ENCODE measurements around the gene PGBD1. TPM values are rescaled to one million over a fixed set of nuclear protein-coding genes. Genes with fewer than 3 reads are reported as not detected.

The PGBD1 gene
- total and polyA plus RNA-seq, 2 of the 13 experiments (the other 11 are each of a cell fraction or from before 2014, with no cell fraction given), result 3.6 to 6.9 TPM

DNA sequence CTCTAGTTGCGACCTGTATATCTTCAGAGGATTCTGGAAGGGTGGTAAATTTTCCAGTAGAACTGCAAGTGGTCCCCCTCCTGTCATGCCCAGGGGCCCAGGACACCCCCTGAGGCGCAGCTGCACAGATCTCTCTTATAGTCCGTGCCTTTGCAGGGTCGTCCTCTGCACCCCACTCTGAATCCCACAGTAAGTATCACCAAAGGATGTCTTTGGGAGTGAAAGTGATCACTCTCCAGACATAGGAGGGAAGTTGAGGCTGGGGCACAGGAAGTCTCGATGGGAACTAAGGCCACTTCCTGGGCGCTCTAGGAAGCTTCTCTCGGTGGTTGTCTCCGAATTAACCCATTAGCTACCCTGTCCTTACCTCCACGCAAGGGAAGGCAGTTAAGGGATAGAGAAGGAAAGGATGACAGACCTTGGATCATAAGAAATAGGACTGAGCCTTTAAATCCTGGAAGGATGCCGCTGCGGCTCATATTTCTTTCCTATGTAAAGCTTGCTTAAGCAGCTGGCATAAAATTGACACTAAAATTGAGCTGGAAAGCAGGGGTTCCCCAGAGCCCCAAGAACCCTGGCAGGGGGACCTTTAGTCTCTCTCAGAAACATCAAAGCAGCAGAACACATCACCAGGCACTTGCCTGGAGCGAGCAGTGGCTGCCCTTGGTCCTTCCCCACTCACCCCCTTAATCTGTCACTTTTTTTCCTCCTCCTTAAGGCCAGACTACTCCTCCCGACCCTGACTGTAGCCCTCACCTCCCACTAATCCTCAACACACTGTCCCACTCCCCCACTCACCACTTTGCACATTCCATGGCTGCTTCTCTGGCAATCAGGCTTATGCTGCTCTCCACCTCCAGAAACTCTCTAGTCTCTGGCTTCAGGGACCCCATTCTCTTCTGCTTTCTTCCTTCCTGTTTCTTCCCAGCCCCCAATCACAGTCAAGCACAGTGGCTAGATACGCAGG lies 29.1 kb upstream of the PGBD1 start, which contains the start of gene ZKSCAN4 (continued):
- TF ChIP-seq TAF1 (CRISPR knock-in tag; IDR thresholded peaks at IDR 0.05) (peak; percentile 85), SKI (IDR thresholded peaks at IDR 0.05; ENCODE audit: partially characterized antibody) (peak; percentile 68), ZEB1 (IDR thresholded peaks at IDR 0.05; ENCODE audit: insufficient replicate concordance, low read depth) (peak; percentile 28), LCORL (IDR thresholded peaks at IDR 0.05) (no peak), LCORL (CRISPR knock-in tag; IDR thresholded peaks at IDR 0.05) (peak; percentile 56; the same call in 1 of the 2 replicates), POLR2G (IDR thresholded peaks at IDR 0.05; ENCODE audit: low read depth, low read length) (peak; percentile 80), SP5 (CRISPR knock-in tag; IDR thresholded peaks at IDR 0.05; ENCODE audit: borderline replicate concordance, low read depth) (peak; percentile 42; the same call in 1 of the 2 replicates), DRAP1 (CRISPR knock-in tag; IDR thresholded peaks at IDR 0.05) (peak; percentile 65; the same call in 1 of the 2 replicates), FOXA1 (IDR thresholded peaks at IDR 0.05) (no peak), FOXA1 (CRISPR knock-in tag; IDR thresholded peaks at IDR 0.05) (peak; percentile 42; the same call in 1 of the 2 replicates), ZFP36L1 (CRISPR knock-in tag; IDR thresholded peaks at IDR 0.05) (no peak), ZNF83 (CRISPR knock-in tag; IDR thresholded peaks at IDR 0.05; ENCODE audit: borderline replicate concordance) (0 out of 2 replicates have a peak, but pooled peaks have one; percentile 69), STAT6 (CRISPR knock-in tag; IDR thresholded peaks at IDR 0.05; ENCODE audit: borderline replicate concordance) (peak; percentile 90; the same call in 1 of the 2 replicates), CHCHD3 (CRISPR knock-in tag; IDR thresholded peaks at IDR 0.05) (no peak), ZSCAN25 (CRISPR knock-in tag; IDR thresholded peaks at IDR 0.05) (peak; percentile 56; the same call in 1 of the 2 replicates), ZNF687 (CRISPR knock-in tag; IDR thresholded peaks at IDR 0.05) (peak; percentile 32; the same call in 1 of the 2 replicates), ZNF574 (CRISPR knock-in tag; IDR thresholded peaks at IDR 0.05) (peak; percentile 100)
- TF ChIP-seq, protein P1, sequence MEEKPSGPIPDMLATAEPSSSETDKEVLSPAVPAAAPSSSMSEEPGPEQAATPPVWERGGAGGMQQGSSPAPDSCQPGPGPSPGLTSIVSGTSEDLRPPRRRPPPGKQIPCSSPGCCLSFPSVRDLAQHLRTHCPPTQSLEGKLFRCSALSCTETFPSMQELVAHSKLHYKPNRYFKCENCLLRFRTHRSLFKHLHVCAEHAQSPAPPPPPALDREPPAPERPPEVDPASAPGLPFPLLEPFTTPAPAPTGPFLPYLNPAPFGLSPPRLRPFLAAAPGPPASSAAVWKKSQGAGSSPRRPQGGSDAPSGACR (CRISPR knock-in tag; IDR thresholded peaks at IDR 0.05), result peak; percentile 81

Data from HepG2 (cell line).